ENCODE results near the gene CHAC1.

- TF ChIP-seq CTCF (conservative IDR thresholded peaks at IDR 0.05 in 1 of 2, IDR thresholded peaks at IDR 0.05 in 1 of 2; ENCODE audit: low read depth in 1 of 2, low read length in 2 of 2) (no peak), EZH2 (IDR thresholded peaks at IDR 0.05; ENCODE audit: low read length, missing control alignments) (no peak)
These were observed 29.6 kb downstream of the CHAC1 start for GRCh38 chr15:40982855-40983254.

Measured in fibroblast of lung (primary cell).